Measurements from ENCODE around the gene TMEM184B. TPM values are rescaled to one million over a fixed set of nuclear protein-coding genes. Genes with fewer than 3 reads are reported as not detected.

TMEM184B gene
- total RNA-seq, 1 donor from 2014 or later = 84.4 TPM

DNA sequence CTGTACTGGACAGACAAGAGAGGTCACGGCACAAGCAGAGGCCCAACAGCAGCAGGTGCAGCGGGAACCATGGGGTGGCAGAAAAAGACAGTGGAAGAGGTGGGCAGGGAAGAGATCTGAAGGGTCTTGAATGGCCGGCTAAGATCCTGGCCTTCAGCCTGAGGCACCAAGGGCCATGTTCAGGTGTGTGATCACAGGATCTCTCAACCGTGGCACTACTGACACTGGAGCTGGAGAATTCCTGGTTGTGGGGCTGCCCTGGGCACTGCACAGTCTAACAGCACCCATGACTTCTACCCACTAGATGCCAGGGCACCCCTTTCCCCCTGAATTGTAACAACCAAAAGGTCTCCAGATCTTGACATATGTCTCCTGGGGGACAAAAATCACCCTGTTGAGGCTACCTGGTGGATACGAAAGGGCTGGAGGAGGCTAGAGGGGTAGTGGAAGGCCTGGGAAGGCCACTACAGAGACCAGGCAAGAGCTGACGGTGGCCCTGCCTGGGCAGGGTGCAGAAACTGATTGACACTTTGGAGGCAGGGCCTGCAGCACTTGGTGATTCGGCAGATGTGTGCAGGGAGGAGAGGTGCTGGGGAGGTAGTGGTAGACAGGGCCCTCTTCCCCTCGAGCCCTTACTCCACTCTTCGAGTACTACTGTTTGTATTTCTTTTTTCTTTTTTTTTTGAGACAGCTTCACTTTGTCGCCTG is 36.1 kb upstream of the TMEM184B start:
- DNase-seq (ENCODE audit: low spot score) = no peak

DNA sequence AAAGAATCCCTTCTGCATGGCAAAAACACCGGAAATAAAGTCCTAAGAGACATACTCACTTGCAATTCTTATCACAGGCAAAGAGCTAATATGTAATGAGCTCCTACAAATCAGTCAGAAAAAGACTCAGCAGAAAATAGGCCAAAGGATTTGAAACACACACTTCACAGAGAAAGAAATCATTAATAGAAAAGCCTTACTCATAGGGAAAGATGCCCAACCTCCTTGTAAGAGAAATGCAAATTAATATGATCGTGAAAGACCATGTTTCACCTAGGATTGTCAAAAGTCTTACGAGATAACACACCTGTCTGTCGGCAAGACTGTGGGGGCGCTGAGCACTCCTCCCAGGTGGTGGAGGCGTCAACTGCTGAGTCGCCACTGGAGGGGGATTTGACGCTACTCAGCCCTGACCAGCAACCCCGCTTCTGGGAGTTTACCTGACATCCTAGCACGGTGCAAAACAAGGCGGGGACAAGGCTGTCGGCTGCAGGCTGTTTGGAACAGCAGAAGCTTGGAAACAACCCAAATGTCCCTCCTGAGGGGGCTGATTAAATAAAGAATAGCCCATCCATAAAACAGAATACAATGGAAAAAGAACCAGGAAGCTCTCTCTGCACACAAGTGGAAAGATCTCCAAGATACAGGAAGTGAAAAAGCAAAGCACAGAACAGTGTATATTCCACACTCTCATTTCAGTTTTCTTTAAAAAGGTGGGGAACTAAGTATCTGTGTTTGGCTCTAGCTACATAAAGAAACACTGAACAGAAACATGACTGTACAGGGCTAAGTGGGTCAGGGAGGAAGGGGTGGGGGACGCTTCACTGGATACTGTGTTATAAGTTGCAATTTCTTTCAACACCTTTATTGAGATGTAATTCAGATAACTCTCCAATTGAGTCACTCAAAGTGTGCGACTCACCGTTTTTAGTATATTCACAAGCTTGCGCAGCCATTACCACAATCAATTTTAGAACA is 33.0 kb upstream of the TMEM184B start:
- no peak for DNase-seq (ENCODE audit: low spot score)

DNA sequence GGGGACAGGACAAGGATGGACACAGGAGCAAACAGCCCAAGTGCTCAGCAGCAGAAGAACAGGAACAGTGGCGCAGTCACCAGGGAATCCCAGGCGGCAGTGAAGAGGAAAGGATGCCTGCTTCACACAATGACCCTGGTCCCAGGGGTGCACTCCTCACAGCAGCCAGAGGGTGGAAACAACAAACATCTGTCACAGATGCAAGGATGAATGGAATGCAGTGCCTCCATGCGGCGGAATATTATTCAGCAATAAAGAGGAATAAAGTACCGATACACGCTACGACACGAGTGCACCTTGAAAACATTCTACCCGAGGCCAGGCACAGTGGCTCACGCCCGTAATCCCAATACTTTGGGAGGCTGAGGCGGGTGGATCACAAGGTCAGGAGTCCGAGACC is 31.7 kb upstream of the TMEM184B start:
- no peak for DNase-seq (ENCODE audit: low spot score)

- no peak for DNase-seq (ENCODE audit: low spot score)
These were observed 31.2 kb upstream of the TMEM184B start for GRCh38 chr22:38303974-38304373.

DNA sequence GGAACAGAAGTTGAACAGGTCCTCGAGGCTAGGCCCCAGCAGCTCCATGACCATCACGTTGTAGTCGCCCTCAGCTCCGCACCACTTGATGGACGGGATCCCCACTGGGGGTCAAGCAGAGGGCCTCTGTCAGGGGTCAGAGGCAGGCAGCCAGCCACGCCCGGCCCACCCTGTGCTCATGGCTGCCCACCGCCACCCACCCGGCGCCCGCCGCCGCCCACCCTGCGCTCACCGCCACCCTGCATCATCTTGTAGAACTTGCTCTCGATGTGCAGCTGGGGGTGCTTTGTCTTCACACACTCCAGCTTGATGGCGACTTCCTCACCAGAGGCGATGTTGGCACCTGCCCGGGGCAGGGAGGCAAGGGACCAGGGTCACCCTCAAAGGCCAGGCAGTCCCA is 30.1 kb upstream of the TMEM184B start:
- no peak for DNase-seq (ENCODE audit: low spot score)

- DNase-seq (ENCODE audit: low spot score) = no peak
These were observed 28.1 kb upstream of the TMEM184B start for GRCh38 chr22:38300946-38301345.

- DNase-seq (ENCODE audit: low spot score) = no peak
These were observed 27.6 kb upstream of the TMEM184B start for GRCh38 chr22:38300197-38300945.

GRCh38 chr22:38299770-38300102 is 26.9 kb upstream of the TMEM184B start:
- no peak for DNase-seq (ENCODE audit: low spot score)

DNA sequence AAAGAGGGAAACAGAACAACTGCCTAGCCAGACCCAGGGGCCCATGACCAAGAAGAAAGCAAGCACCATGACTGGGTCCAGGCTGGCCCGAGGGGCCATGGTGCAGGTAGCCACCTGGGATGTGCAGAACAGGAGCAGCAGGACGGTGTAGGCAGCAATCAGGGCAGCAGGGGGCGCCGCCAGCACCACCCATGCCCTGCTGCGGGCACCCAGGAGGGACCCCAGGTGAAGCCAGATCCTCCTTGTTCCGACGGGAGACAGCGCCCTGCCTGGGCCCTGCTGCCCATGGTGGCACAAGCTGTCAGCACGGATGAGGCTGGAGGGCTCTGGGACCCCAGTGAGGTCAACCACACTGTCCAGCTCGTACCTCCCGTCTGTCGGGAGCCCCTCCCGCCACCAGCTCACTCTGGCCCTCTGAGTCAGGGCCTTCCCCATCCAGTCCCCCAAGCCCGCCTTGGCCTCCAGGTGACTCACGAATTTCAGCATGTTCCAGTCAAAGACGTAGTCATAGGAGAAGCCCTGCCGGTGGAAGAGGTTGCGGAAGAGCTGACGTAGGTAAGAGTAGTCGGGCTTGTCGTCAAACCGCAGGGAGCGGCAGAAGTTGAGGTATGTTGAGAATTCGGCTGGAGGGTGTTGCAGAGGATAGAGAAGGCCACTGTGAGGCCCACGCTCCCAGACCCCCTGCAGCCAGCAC is 25.6 kb upstream of the TMEM184B start:
- DNase-seq (ENCODE audit: low spot score) = no peak

GRCh38 chr22:38296372-38296771 is 23.6 kb upstream of the TMEM184B start:
- no peak for DNase-seq (ENCODE audit: low spot score)

GRCh38 chr22:38295863-38296262 is 23.1 kb upstream of the TMEM184B start:
- no peak for DNase-seq (ENCODE audit: low spot score)

DNA sequence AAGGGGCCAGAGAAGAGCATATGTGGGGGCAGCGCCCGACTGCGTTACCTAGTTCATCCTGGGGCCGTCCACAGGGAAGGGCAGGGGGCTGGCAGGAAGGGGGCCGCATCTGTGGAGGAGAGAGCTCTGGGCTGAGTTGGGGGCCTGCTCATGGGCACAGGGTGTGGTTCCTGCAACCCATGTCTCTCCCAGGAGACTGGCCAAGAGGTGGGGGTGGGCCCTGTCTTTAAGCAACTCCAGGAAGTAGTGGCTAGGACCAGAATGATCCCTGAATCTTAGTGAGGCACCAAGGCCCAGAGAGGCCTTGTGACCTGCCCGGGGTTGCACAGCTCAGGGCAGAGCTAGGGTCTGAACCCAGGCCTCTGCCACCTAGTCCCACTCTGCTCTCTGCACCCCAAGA is 22.5 kb upstream of the TMEM184B start:
- DNase-seq (ENCODE audit: low spot score) = no peak

DNA sequence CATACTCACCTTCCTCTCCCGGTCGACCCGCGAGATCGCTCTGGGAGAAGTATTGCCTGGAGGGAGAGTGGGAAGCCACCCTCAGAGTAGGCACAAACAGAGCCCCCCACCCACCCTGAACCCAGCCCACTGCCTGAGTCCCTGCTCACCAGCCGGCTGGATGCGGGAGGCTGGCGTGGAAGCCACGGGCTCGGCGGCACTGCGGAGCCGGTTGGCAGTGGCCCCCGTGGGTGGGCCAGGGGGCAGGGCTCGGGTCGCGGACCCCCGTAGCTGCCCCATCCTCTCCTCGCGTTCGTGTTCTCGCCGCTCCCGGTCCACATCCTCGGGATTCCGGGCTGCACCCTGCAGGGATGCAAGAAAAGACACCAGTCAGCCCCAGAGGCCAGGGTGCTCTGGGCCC is 21.4 kb upstream of the TMEM184B start:
- no peak for DNase-seq (ENCODE audit: low spot score)

- no peak for DNase-seq (ENCODE audit: low spot score)
These were observed 19.9 kb upstream of the TMEM184B start for GRCh38 chr22:38292694-38293093.

GRCh38 chr22:38291201-38291777 is 18.5 kb upstream of the TMEM184B start:
- DNase-seq (ENCODE audit: low spot score) = no peak

DNA sequence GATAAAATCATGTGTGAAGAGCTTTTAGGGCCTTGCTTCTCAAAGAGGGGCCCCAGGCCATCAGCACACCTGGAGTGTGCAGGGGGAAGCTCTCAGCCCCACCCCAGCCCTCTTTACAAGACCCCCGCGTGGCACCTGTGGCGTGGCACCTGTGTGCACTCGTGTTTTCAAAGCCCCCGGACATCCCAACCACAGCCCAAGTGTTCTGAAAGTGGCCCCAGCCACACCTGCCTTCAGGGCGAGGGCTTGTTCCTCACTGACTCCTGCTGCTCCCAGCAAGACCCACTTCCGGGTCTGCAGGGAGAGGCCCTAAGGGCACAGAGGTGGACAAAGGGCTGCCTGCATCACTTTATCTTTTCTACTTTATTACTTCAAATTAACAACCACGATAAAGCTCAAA is 17.5 kb upstream of the TMEM184B start:
- DNase-seq (ENCODE audit: low spot score) = no peak

DNA sequence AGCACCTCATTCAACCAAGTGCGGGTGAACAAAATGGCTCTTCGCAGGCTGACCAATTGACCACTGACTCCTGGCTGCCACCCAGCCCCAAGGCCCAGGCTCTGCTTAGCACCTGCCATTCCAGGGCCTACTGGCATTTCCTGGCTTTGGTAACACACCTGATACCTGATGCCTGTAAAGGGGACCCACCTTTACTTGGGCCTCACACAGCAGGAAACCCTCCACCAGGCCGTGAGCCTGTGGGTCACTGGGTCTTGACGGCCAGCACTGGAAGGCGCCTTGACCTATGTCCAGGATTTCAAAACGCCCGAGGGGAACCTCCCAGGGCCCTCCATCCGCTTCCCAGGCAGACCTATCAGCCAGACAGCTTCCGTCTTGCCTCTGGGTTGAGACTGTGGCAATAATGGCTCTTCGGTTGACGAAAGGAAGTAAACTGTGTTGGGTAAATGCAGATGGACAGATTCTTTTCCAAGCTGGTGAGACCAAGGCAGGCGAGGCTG is 16.8 kb upstream of the TMEM184B start:
- no peak for DNase-seq (ENCODE audit: low spot score)

GRCh38 chr22:38286915-38287669 is 14.3 kb upstream of the TMEM184B start:
- no peak for DNase-seq (ENCODE audit: low spot score)

DNA sequence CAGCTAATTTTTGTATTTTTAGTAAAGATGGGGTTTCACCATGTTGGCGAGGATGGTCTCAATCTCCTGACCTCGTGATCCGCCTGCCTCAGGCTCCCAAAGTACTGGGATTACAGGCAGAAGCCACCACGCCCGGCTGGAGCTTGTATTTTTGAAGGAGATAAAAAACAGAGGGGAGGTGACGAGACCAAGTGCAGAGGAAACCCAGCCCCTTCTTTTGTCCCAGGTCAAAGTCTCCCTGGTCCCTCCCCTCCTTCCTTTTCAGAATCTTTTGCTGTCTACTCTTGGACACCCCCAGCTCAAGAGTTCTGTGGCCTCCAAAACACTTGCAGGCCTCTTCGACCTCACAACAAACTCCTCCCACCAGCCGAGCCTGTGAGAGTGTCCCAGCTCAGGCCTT is 12.2 kb upstream of the TMEM184B start:
- no peak for DNase-seq (ENCODE audit: low spot score)

DNA sequence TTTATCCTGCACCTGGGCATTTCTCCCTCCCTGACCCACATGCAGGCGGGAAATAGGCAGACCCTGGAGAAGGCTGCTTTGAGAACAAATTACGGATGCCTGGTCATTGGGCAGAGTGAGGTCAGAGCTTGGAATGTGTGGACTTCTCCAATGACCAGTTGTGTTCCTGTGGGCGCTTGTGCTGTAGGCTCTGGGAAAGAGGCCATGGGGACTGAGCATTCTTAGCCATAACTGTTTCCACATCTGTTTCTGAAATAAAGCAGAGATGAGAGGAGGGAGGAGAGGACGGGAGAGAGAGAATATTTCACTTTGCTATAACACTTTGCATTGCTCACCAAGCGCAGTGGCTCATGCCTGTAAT is 11.2 kb upstream of the TMEM184B start:
- no peak for DNase-seq (ENCODE audit: low spot score)
